Small intestine (tissue), 7 donors: ENCODE data around the gene MLANA. TPM values are rescaled to one million over a fixed set of nuclear protein-coding genes. Genes with fewer than 3 reads are reported as not detected.

Source experiments
- DNase-seq, 2 donors: peaks; one replicate each; pipeline versions ENCODE4 v3.0.0 to v3.0.0-alpha.2; 2013
- FAIRE-seq: peaks from 2 replicates; lab custom pipeline; 2012; peaks lifted over from hg19 to GRCh38; lab: Jason Lieb, UNC
- H3K27ac ChIP-seq, 3 donors: one replicate each; pipeline ENCODE4 v1.5.1; 2013; ENCODE audit warnings: low read length in 2 of 3, mild to moderate bottlenecking in 2 of 3, control low read depth in 1 of 3, inconsistent platforms in 1 of 3, low read depth in 1 of 3, moderate library complexity in 1 of 3
- H3K27me3 ChIP-seq, 3 donors: one replicate each; pipeline ENCODE4 v1.6.1; 2013; ENCODE audit warnings: low read length in 3 of 3, inconsistent platforms in 1 of 3; ENCODE audit not compliant: control insufficient read depth in 3 of 3, insufficient read depth in 3 of 3
- H3K36me3 ChIP-seq, 3 donors: one replicate each; pipeline ENCODE4 v1.6.1; 2013; ENCODE audit warnings: low read length in 3 of 3, inconsistent platforms in 1 of 3, low read depth in 1 of 3, mild to moderate bottlenecking in 1 of 3, moderate library complexity in 1 of 3; ENCODE audit not compliant: control insufficient read depth in 3 of 3, insufficient read depth in 2 of 3
- H3K4me1 ChIP-seq, 3 donors: one replicate each; pipeline ENCODE4 v1.6.1; 2013; ENCODE audit warnings: low read length in 2 of 3, inconsistent platforms in 1 of 3, low read depth in 1 of 3, mild to moderate bottlenecking in 1 of 3, moderate library complexity in 1 of 3; ENCODE audit not compliant: control insufficient read depth in 3 of 3, insufficient read depth in 2 of 3
- H3K4me3 ChIP-seq, 3 donors: one replicate each; pipeline ENCODE4 v1.5.1; 2013; ENCODE audit warnings: low read length in 3 of 3, control low read depth in 1 of 3, inconsistent platforms in 1 of 3, low read depth in 1 of 3, mild to moderate bottlenecking in 1 of 3, moderate library complexity in 1 of 3
- H3K9me3 ChIP-seq, 2 donors: one replicate each; pipeline ENCODE4 v1.6.1; 2013; ENCODE audit warnings: low read depth in 1 of 2, low read length in 1 of 2; ENCODE audit not compliant: control insufficient read depth in 2 of 2, insufficient read depth in 1 of 2
- WGBS, 3 donors: extraction: QIAGEN DNeasy Blood & Tissue Kit; methylation state at CpG; one replicate each; pipeline ENCODE4 v1.1.7; 2013; 5-methylcytosine and 5-hydroxymethylcytosine counted together
- polyA plus RNA-seq, 4 donors: library from polyadenylated mRNA; stranded (reverse) in 3 of 4; unstranded in 1 of 4; fragments of 200-250 nt in 3 of 4; fragments of 120-200 nt in 1 of 4; gene quantifications; one replicate each; pipeline versions ENCODE4 v1.2.1 to v1.2.3, GENCODE V29; 2013
- donor health status: healthy with polysubstance abuse.
- donor health status: control.
- donor health status: control.
- donor health status: Bipolar disorder and iron deficiency.
- donor health status: healthy.

The MLANA gene
- polyA plus RNA-seq, 4 donors = 0.58 TPM; not detected in 3

DNA sequence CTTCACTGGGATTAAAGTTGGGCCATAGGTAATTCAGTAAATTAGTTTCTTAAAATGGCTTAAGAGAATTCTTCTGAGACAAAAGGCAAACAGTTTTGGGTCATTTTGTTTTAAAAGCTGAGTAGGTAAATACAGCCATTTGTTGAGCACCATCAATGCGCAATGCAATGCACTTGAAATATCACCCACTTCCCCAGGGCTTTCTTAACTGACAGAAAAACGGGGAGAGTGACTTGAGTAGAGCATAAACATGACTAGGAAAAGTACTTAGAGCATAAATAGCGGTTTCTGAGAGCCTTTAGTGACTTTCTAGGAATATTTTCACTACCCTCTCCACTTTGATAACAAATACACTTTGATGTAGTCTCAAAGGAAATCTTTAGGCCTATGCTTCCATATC lies 27.2 kb downstream of the MLANA start:
- Histone ChIP-seq H3K36me3 (peaks cover 5 to 15% (median 6%) of the 10 kb centered on the region in 3 donors), H3K9me3 (no peaks in the 10 kb centered on the region), H3K4me1 (no peaks in the 10 kb centered on the region), H3K27me3 (no peaks in the 10 kb centered on the region), H3K4me3 (no peak overlapping the region), H3K27ac (no peak overlapping the region)
- DNase-seq (no peak), FAIRE-seq (no peak)
- WGBS, 3 donors = 64 to 67% (median 66%) methylated on average over 3 of the region's 3 CpGs

DNA sequence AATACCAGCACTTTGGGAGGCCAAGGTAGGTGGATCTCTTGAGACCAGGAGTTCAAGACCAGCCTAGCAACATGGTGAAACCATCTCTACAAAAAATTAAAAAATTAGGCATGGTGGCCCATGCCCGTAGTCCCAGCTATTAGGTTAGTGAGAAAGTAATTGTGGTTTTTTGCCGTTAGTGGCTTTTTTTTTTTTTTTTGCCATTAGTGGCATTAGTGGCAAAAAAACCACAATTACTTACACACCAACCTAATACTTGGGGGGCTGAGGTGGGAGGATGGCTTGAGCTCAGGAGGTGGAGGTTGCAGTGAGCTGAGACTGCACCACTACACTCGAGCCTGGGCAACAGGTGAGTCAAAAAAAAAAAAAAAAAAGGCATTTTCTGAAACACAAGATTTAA lies 27.8 kb downstream of the MLANA start:
- no peaks in the 10 kb centered on the region for H3K4me1 ChIP-seq
- FAIRE-seq (no peak), DNase-seq (no peak)
- no peaks in the 10 kb centered on the region for H3K9me3 ChIP-seq
- H3K27me3 ChIP-seq = no peaks in the 10 kb centered on the region
- H3K27ac ChIP-seq = no peak overlapping the region
- WGBS, 3 donors = 77 to 91% (median 83%) methylated on average over 3 of the region's 3 CpGs
- H3K4me3 ChIP-seq = no peak overlapping the region
- H3K36me3 ChIP-seq = peaks cover 5 to 17% (median 6%) of the 10 kb centered on the region in 3 donors

DNA sequence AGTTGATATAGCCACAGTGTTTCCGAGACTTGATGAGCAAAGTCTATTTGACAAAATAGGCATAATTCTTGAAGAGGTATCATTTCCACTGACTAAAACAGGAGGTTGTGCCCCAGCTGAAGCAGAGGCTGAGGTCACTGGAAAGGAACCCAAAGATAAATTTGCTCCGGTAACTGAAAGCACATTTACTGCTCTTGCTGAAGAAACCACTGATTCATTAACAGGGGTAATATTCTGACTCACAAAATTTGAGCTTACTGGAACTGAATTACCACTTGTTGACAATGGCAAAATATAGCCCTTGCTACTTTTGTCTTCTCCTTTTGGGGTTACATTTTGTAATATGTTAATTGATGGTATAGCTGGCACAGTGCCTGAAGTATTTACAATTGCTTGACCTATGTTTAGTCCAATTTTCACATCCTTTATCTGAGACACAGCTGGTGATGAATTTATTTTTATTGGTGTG lies 30.2 kb downstream of the MLANA start:
- Histone ChIP-seq H3K9me3 (no peaks in the 10 kb centered on the region), H3K27ac (no peak overlapping the region), H3K4me3 (no peak overlapping the region), H3K4me1 (no peaks in the 10 kb centered on the region), H3K36me3 (peaks cover 6 to 17% (median 8%) of the 10 kb centered on the region in 3 donors), H3K27me3 (no peaks in the 10 kb centered on the region)
- no peak for FAIRE-seq
- 85 to 96% (median 91%) methylated on average over 2 of the region's 2 CpGs for WGBS, 3 donors
- DNase-seq = no peak

DNA sequence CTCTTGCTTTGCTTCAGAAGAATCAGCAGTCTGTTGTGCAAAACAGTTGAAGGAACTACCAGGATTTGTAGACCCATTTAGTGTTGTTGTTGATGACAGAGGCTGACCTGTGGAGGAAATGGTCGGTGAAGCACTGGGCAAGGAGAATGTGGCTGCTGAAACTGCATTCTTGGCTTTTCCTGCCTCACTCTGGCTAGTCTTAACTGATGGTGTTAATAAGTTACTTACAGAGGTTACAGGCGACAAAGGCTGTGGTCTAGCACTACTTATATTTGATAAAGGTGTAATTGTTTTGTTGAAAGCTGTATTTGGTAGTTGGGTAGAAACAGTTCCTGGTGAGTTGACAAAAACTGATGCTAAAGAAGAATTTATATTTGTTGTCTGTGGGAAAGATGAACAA lies 31.5 kb downstream of the MLANA start:
- Histone ChIP-seq H3K4me3 (no peak overlapping the region), H3K27me3 (no peaks in the 10 kb centered on the region), H3K4me1 (no peaks in the 10 kb centered on the region), H3K27ac (no peak overlapping the region), H3K9me3 (no peaks in the 10 kb centered on the region), H3K36me3 (peaks cover 6 to 17% (median 11%) of the 10 kb centered on the region in 3 donors)
- FAIRE-seq = no peak
- 70 to 75% (median 71%) methylated on average over 2 of the region's 2 CpGs for WGBS, 3 donors
- peak in 1 of 2 donors; percentile 7 for DNase-seq

DNA sequence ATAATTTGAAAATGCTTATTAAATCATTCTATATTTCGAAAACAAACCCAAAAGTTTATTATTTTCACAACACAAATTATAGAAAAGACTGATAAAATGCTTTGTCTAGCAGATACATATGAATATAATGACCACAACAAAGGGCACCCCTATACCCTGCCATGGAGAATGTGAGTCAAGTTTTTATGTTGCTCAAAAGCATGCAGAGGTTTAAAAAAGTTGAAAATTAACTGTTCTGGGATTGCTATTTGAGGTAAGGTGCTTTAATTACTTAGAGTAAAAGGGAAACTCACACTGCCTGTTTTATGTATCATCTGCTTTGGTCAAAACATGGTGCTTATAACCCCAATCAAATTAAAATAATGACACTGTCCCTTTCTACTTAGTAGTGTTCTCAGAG lies 41.0 kb downstream of the MLANA start:
- no peaks in the 10 kb centered on the region for H3K27me3 ChIP-seq
- no peak overlapping the region for H3K4me3 ChIP-seq
- no peak overlapping the region for H3K27ac ChIP-seq
- 90 to 96% (median 95%) methylated on average over 1 of the region's 1 CpG for WGBS, 3 donors
- no peaks in the 10 kb centered on the region for H3K4me1 ChIP-seq
- peaks cover 0 to 4% (median 0%) of the 10 kb centered on the region in 3 donors for H3K36me3 ChIP-seq
- FAIRE-seq = no peak
- H3K9me3 ChIP-seq = no peaks in the 10 kb centered on the region
- DNase-seq = no peak

DNA sequence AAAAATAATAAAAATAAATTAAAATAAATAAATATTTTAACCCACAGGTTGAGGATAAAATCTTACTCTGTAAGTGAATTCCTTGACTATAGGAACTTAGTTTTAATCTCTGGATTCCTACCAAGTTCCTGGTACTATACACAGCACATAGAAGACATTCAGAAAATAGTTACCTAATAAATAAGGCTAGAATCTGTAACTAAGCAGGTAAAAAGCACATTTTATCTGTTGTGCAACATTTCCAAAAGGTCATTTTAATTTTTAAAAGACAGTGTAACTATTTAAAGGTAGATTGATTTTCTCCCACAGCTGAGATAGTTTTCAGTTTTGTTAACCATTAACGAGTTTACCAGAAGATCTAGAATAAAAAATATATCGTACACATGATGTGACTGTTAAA lies 47.8 kb downstream of the MLANA start:
- DNase-seq (no peak), FAIRE-seq (no peak)
- Histone ChIP-seq H3K4me3 (no peak overlapping the region), H3K27me3 (no peaks in the 10 kb centered on the region), H3K4me1 (no peaks in the 10 kb centered on the region), H3K9me3 (no peaks in the 10 kb centered on the region), H3K36me3 (peaks cover 0 to 5% (median 1%) of the 10 kb centered on the region in 3 donors), H3K27ac (no peak overlapping the region)
- 87 to 90% (median 89%) methylated on average over 2 of the region's 2 CpGs for WGBS, 3 donors

DNA sequence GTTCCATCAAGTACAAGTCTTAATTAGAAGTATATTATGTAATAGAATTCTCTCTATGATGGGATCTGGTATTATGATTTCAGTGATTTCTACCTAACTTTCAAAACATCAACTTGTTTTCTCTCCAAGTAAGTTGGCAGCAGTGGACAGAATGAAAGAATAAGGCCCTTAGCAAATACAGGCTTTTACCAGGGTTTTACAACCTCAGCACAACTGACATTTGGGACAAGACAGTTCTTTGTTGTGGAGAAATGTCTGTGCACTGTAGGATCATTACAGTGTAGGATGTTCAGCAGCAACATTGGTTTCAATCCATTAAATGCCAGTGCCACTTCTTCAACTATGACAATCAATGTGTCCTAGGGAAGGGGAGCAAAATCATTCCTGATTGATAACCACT lies 48.8 kb downstream of the MLANA start:
- Histone ChIP-seq H3K27me3 (no peaks in the 10 kb centered on the region), H3K4me1 (no peaks in the 10 kb centered on the region), H3K36me3 (peaks cover 0 to 5% (median 1%) of the 10 kb centered on the region in 3 donors), H3K4me3 (no peak overlapping the region), H3K9me3 (no peaks in the 10 kb centered on the region), H3K27ac (no peak overlapping the region)
- DNase-seq (no peak), FAIRE-seq (no peak)

DNA sequence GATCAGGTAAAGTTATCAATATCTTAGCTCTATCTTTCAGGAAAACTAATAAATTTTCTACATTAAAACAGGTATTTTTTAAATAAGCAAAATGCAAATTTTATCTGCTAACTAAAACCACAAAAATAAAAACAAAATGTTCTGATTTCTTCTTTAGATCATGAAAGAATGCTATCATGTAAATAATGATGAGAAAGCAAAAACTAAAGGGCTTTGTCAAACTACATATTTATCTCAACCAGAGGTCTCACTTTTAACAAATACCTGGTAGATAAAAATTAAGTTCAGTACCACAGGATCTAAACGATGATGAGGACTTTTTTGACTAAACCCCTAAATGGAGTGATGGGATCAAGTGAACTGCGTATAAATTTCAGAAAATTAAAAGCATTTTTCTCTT lies 50.5 kb downstream of the MLANA start:
- 84 to 96% (median 92%) methylated on average over 2 of the region's 2 CpGs for WGBS, 3 donors
- peaks cover 0 to 5% (median 1%) of the 10 kb centered on the region in 3 donors for H3K36me3 ChIP-seq
- DNase-seq = no peak
- FAIRE-seq = no peak
- H3K27ac ChIP-seq = no peak overlapping the region
- no peaks in the 10 kb centered on the region for H3K9me3 ChIP-seq
- H3K4me3 ChIP-seq = no peak overlapping the region
- no peaks in the 10 kb centered on the region for H3K4me1 ChIP-seq
- no peaks in the 10 kb centered on the region for H3K27me3 ChIP-seq

DNA sequence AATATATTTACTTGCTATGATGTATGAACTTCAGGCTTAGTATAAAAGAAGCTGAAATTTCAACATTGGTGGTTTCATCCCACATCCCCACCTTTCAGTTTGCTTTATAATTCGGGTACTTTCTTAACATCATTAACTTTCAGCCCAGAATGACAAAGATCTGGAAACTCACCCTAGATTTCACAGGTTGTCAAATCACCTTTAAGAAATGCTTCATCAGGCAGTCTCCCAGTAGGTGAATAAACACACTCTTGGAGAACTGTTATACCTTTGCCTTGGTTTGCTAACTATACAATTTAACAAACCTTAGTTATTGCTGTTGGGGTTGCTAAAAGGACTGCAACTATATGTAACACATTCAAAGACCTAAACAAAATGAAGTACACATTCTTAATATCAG lies 54.4 kb downstream of the MLANA start:
- Histone ChIP-seq H3K9me3 (no peaks in the 10 kb centered on the region), H3K27ac (no peak overlapping the region), H3K4me3 (no peak overlapping the region), H3K4me1 (no peaks in the 10 kb centered on the region), H3K27me3 (no peaks in the 10 kb centered on the region), H3K36me3 (peaks cover 0 to 3% (median 0%) of the 10 kb centered on the region in 3 donors)
- WGBS, 3 donors = 72 to 88% (median 83%) methylated on average over 1 of the region's 1 CpG
- FAIRE-seq = no peak
- no peak for DNase-seq
